HepG2 (cell line): Measurements from ENCODE around the gene C2orf92. TPM values are rescaled to one million over a fixed set of nuclear protein-coding genes. Genes with fewer than 3 reads are reported as not detected.
"Not testable (repeated sequence)": the region's sequence is repeated elsewhere in the genome, so short reads cannot be mapped to it uniquely, and the experiment has no call there.

Experiments used
- ATAC-seq: fragments of 200-7000 bp; cut with Tn5 transposase; 3 replicates; pipeline ENCODE4 v1.9.1; 2020; ENCODE audit warnings: mild to moderate bottlenecking, moderate library complexity
- BruUV-seq: library from RNA; stranded (reverse); fragments of 400-500 nt; replicated peaks from 2 replicates; lab custom pipeline; 2021; lab: Mats Ljungman, UMichigan
- CTCF ChIA-PET: fragments of 300-600 bp; formaldehyde crosslinking; extraction: SDS; loops from one replicate; lab custom pipeline; 2021; ENCODE audit warnings: low total read pairs, inconsistent platforms, low intra/inter-chr PET ratio; lab: Yijun Ruan, JAX
- POLR2A ChIA-PET: fragments of 350-600 bp; sonication (Branson Sonifier 250); formaldehyde crosslinking; loops from one replicate; lab custom pipeline; 2020; ENCODE audit warnings: antibody characterized with exemption, inconsistent platforms; lab: Yijun Ruan, JAX
- DNase-seq: peaks from one replicate; pipeline ENCODE4 v3.0.0-alpha.2; 2015; ENCODE audit warnings: low spot score
- FAIRE-seq: peaks from 3 replicates; lab custom pipeline; 2011; peaks lifted over from hg19 to GRCh38; lab: Jason Lieb, UNC
- H2AFZ ChIP-seq: one replicate; pipeline ENCODE4 v1.6.1; 2011; ENCODE audit warnings: low read length, inconsistent platforms
- H3K27ac ChIP-seq: fragments of 300-600 bp; 3 replicates; pipeline ENCODE4 v1.8.0; 2011; ENCODE audit warnings: mixed run types, mild to moderate bottlenecking, mixed read lengths, low read length, inconsistent platforms; ENCODE audit not compliant: insufficient read depth; ENCODE audit errors: extremely low read length
- H3K27me3 ChIP-seq, 2 experiments: fragments of 200-600 bp in 1 of 2; 2 replicates in 1 of 2; 3 replicates in 1 of 2; pipeline versions ENCODE4 v1.6.0 to v1.8.0; 2011; ENCODE audit warnings: low read length in 2 of 2, mild to moderate bottlenecking in 2 of 2, moderate library complexity in 2 of 2, inconsistent platforms in 1 of 2; ENCODE audit not compliant: insufficient read depth in 2 of 2, control insufficient read depth in 1 of 2
- H3K36me3 ChIP-seq, 2 experiments: fragments of 200-600 bp in 1 of 2; replicated peaks in 1 of 2; 2 replicates in 1 of 2; 3 replicates in 1 of 2; pipeline versions ENCODE4 v1.5.1 to v1.8.0; 2011; ENCODE audit warnings: low read length in 2 of 2, inconsistent platforms in 1 of 2; ENCODE audit not compliant: insufficient read depth in 2 of 2, control insufficient read depth in 1 of 2
- H3K4me1 ChIP-seq: 2 replicates; pipeline ENCODE4 v1.5.1; 2012; ENCODE audit warnings: low read length, inconsistent platforms; ENCODE audit not compliant: insufficient read depth
- H3K4me2 ChIP-seq: 2 replicates; pipeline ENCODE4 v1.6.0; 2011; ENCODE audit warnings: low read depth, low read length, inconsistent platforms
- H3K4me3 ChIP-seq, 3 experiments: fragments of 200-600 bp in 1 of 3; sonication (generic), shearing (Covaris generic) in 1 of 3; replicated peaks in 1 of 3; 2 replicates each; pipeline ENCODE4 v1.5.1; 2011 to 2016; ENCODE audit warnings: low read length in 3 of 3, inconsistent platforms in 2 of 3, low read depth in 2 of 3, mild to moderate bottlenecking in 2 of 3, control low read depth in 1 of 3, mixed read lengths in 1 of 3; ENCODE audit not compliant: insufficient read depth in 1 of 3
- H3K79me2 ChIP-seq: one replicate; pipeline ENCODE4 v1.6.1; 2011; ENCODE audit warnings: low read length, inconsistent platforms; ENCODE audit not compliant: insufficient read depth
- H3K9ac ChIP-seq: 2 replicates; pipeline ENCODE4 v1.6.0; 2011; ENCODE audit warnings: mild to moderate bottlenecking, low read depth, low read length, inconsistent platforms; ENCODE audit not compliant: insufficient read depth
- H3K9me3 ChIP-seq: 2 replicates; pipeline ENCODE4 v1.5.1; 2012; ENCODE audit warnings: mild to moderate bottlenecking, low read length
- H4K20me1 ChIP-seq: 2 replicates; pipeline ENCODE4 v1.6.0; 2011; ENCODE audit warnings: inconsistent platforms, mild to moderate bottlenecking, low read length, moderate library complexity; ENCODE audit not compliant: insufficient read depth
- RNF219 ChIP-seq: sonication (generic); formaldehyde crosslinking; IDR thresholded peaks from 2 replicates; pipeline ENCODE4 v1.5.0; 2020; ENCODE audit warnings: mild to moderate bottlenecking, missing genetic modification reagents
- TAF1 ChIP-seq: sonication (generic); formaldehyde crosslinking; IDR thresholded peaks from 2 replicates; pipeline ENCODE4 v1.4.0; 2020; ENCODE audit warnings: missing genetic modification reagents
- ZNF512B ChIP-seq: sonication (generic); formaldehyde crosslinking; IDR thresholded peaks from 2 replicates; pipeline ENCODE4 v1.5.1; 2020; ENCODE audit warnings: missing genetic modification reagents, mild to moderate bottlenecking, borderline replicate concordance
- ZNF629 ChIP-seq: sonication (generic); formaldehyde crosslinking; conservative IDR thresholded peaks from 2 replicates; pipeline ENCODE4 v1.5.0; 2020; ENCODE audit warnings: missing genetic modification reagents
- ZNF773 ChIP-seq: sonication (generic); formaldehyde crosslinking; IDR thresholded peaks from 2 replicates; pipeline ENCODE4 v1.4.0; 2020; ENCODE audit warnings: missing genetic modification reagents, borderline replicate concordance
- WGBS: methylation state at CpG from one replicate; pipeline ENCODE4 v1.1.6; 2017; ENCODE audit warnings: low lambda C conversion rate; 5-methylcytosine and 5-hydroxymethylcytosine counted together
- in situ Hi-C: cut with HindIII; loops from 2 replicates; pipeline ENCODE4 v1.10.0; 2017; ENCODE audit warnings: low pct_unique_long_range_greater_than_20kb; ENCODE audit not compliant: extremely low pct_ligation_motif_present
- intact Hi-C: fragments of 100-400 bp; cut with micrococcal nuclease; formaldehyde crosslinking; loops from one replicate; pipeline ENCODE4 v1.10.0; 2022; ENCODE audit not compliant: unreplicated experiment
- polyA plus RNA-seq, 8 experiments: library from polyadenylated mRNA; depleted of rRNA in 3 of 8; stranded (reverse) in 7 of 8; unstranded in 1 of 8; fragments of >200 nt; fragmentation: Illumina TruSeq in 4 of 8; extraction: Trizol in 4 of 8; gene quantifications; 2 replicates each; pipeline versions ENCODE4 v1.2.1 to v1.2.3, GENCODE V29; 2011 to 2016; ENCODE audit warnings: low read depth in 4 of 8, missing spikeins in 1 of 8, mixed read lengths in 1 of 8; ENCODE audit not compliant: insufficient read depth in 1 of 8
- total RNA-seq, 5 experiments: library from RNA; depleted of rRNA; stranded (reverse); fragments of >200 nt; fragmentation: Illumina TruSeq; extraction: Trizol; gene quantifications; 2 replicates each; pipeline ENCODE4 v1.2.3, GENCODE V29; 2016; ENCODE audit warnings: low read depth in 1 of 5

Gene C2orf92
- total and polyA plus RNA-seq, 2 of the 13 experiments (the other 11 are each of a cell fraction or from before 2014, with no cell fraction given) = 4.9 to 5.0 TPM

GRCh38 chr2:97708608-97709007 is 39.1 kb downstream of the C2orf92 start:
- 69% methylated on average over 8 of the region's 8 CpGs for WGBS
- no peak for FAIRE-seq
- H3K9ac ChIP-seq = no peak overlapping the region
- peaks cover 4 to 18% of the 10 kb centered on the region in 2 experiments for H3K27me3 ChIP-seq
- H3K4me2 ChIP-seq = no peak overlapping the region
- H4K20me1 ChIP-seq = no peaks in the 10 kb centered on the region
- peaks cover 19% of the 10 kb centered on the region for H3K4me1 ChIP-seq
- CTCF ChIA-PET = no interaction called here
- no TSS peak for BruUV-seq
- no peaks in the 10 kb centered on the region for H3K36me3 ChIP-seq
- no peak for ATAC-seq
- H3K27ac ChIP-seq = no peak overlapping the region
- intact Hi-C loops = no loop called here
- in situ Hi-C loops = loop anchor here (10.0 kb wide), 1 partner anchor 676 kb away; no protein-coding TSS in a partner anchor
- POLR2A ChIA-PET = no interaction called here
- H3K79me2 ChIP-seq = no peaks in the 10 kb centered on the region
- TF ChIP-seq ZNF773 (CRISPR knock-in tag) (no peak), TAF1 (CRISPR knock-in tag) (no peak)
- TF ChIP-seq, all 625 proteins: peak for 0
- Histone ChIP-seq H3K9me3 (no peaks in the 10 kb centered on the region), H2AFZ (no peak overlapping the region), H3K4me3 (no peak overlapping the region)
- no peak for DNase-seq

GRCh38 chr2:97711394-97711711 is 41.8 kb downstream of the C2orf92 start:
- in situ Hi-C loops (no loop called here), intact Hi-C loops (loop anchor here (10.0 kb wide), 1 partner anchor 553 kb away; no protein-coding TSS in a partner anchor)
- Histone ChIP-seq H3K4me1 (peaks cover 14% of the 10 kb centered on the region), H2AFZ (no peak overlapping the region), H3K36me3 (no peaks in the 10 kb centered on the region), H3K4me3 (no peak overlapping the region), H4K20me1 (no peaks in the 10 kb centered on the region), H3K9me3 (no peaks in the 10 kb centered on the region), H3K27ac (no peak overlapping the region), H3K4me2 (no peak overlapping the region), H3K9ac (no peak overlapping the region), H3K27me3 (peaks cover 4 to 30% of the 10 kb centered on the region in 2 experiments; a peak in 4 of 5 replicates), H3K79me2 (no peaks in the 10 kb centered on the region)
- 54% methylated on average over 6 of the region's 6 CpGs for WGBS
- ATAC-seq = no peak
- ChIA-PET CTCF (no interaction called here), POLR2A (no interaction called here)
- FAIRE-seq = no peak
- DNase-seq = no peak
- BruUV-seq = no TSS peak
- TF ChIP-seq RNF219 (CRISPR knock-in tag) (no peak), ZNF512B (CRISPR knock-in tag) (no peak), ZNF629 (CRISPR knock-in tag) (peak; percentile 61)

GRCh38 chr2:97712175-97712574 is 42.7 kb downstream of the C2orf92 start:
- H3K9me3 ChIP-seq, ATAC-seq, H3K79me2 ChIP-seq, H3K36me3 ChIP-seq, H3K9ac ChIP-seq, BruUV-seq, H2AFZ ChIP-seq, DNase-seq, H3K4me3 ChIP-seq, FAIRE-seq, in situ Hi-C loops, H3K27ac ChIP-seq, CTCF ChIA-PET, H3K4me2 ChIP-seq, POLR2A ChIA-PET, H4K20me1 ChIP-seq: not testable (repeated sequence)
- 34% methylated on average over 9 of the region's 9 CpGs for whole genome bisulfite sequencing
- intact Hi-C loops = loop anchor here (10.0 kb wide), 1 partner anchor 553 kb away; no protein-coding TSS in a partner anchor
- Histone ChIP-seq H3K27me3 (peaks cover 4 to 30% of the 10 kb centered on the region in 2 experiments; a peak in 4 of 5 replicates), H3K4me1 (peaks cover 14% of the 10 kb centered on the region)
